Measurements from ENCODE around the gene TTF2.

- TF ChIP-seq CTCF (IDR thresholded peaks at IDR 0.05 in 4 of 5, conservative IDR thresholded peaks at IDR 0.05 in 1 of 5) = no peak
- TF ChIP-seq POLR2A (IDR thresholded peaks at IDR 0.05) = no peak
Measured at GRCh38 chr1:117015724-117016123, 44.4 kb upstream of the TTF2 start.
